HEK293 (cell line): ENCODE measurements around the gene CCDC170.

ENCODE experiments used
- CTCF ChIA-PET: fragments of 350-600 bp; formaldehyde crosslinking; extraction: SDS; loops from one replicate; lab custom pipeline; 2021; ENCODE audit warnings: antibody characterized with exemption; lab: Yijun Ruan, JAX
- POLR2A ChIA-PET: fragments of 300-600 bp; formaldehyde crosslinking; extraction: SDS; loops from one replicate; lab custom pipeline; 2020; ENCODE audit warnings: antibody characterized with exemption, inconsistent platforms; lab: Yijun Ruan, JAX
- H3K27ac ChIP-seq: fragments of 200-500 bp; sonication (Bioruptor generic); 2 replicates; pipeline ENCODE4 v1.5.1; 2014; ENCODE audit warnings: low read depth, low read length, control low read depth, inconsistent platforms; ENCODE audit errors: extremely low read depth
- H3K36me3 ChIP-seq, 2 experiments: fragments of 200-500 bp in 1 of 2; sonication (Bioruptor generic) in 1 of 2; 1 replicate in 1 of 2; 2 replicates in 1 of 2; pipeline ENCODE4 v1.5.1; 2014 to 2017; ENCODE audit warnings: inconsistent platforms in 2 of 2, low read length in 2 of 2; ENCODE audit not compliant: control insufficient read depth in 2 of 2, insufficient read depth in 1 of 2
- H3K4me1 ChIP-seq: fragments of 200-500 bp; sonication (Bioruptor generic); 2 replicates; pipeline ENCODE4 v1.5.1; 2014; ENCODE audit warnings: mild to moderate bottlenecking, low read length, inconsistent platforms; ENCODE audit not compliant: control insufficient read depth, insufficient read depth
- H3K4me3 ChIP-seq: 2 replicates; pipeline ENCODE4 v1.5.1; 2011; ENCODE audit warnings: low read depth, mild to moderate bottlenecking, control low read depth, low read length, moderate library complexity
- H3K9me3 ChIP-seq: fragments of 200-500 bp; sonication (Bioruptor generic); 2 replicates; pipeline ENCODE4 v1.5.1; 2014; ENCODE audit warnings: low read depth, low read length, inconsistent platforms; ENCODE audit not compliant: control insufficient read depth, insufficient read depth
- GLIS2 ChIP-seq: fragments of 450-650 bp; formaldehyde crosslinking; IDR thresholded peaks from 2 replicates; pipeline ENCODE4 v1.5.1; 2016; ENCODE audit warnings: missing biosample characterization, missing genetic modification characterization
- KLF16 ChIP-seq: fragments of 450-650 bp; formaldehyde crosslinking; IDR thresholded peaks from 2 replicates; pipeline ENCODE4 v1.5.1; 2017; ENCODE audit warnings: missing biosample characterization, missing genetic modification characterization
- RBAK ChIP-seq: fragments of 450-650 bp; formaldehyde crosslinking; IDR thresholded peaks from 2 replicates; pipeline ENCODE4 v1.5.1; 2016; ENCODE audit warnings: missing biosample characterization, missing genetic modification characterization
- REPIN1 ChIP-seq: fragments of 450-650 bp; formaldehyde crosslinking; IDR thresholded peaks from 2 replicates; pipeline ENCODE4 v1.5.1; 2017; ENCODE audit warnings: missing biosample characterization, missing genetic modification characterization, low read depth
- SCRT2 ChIP-seq: fragments of 450-650 bp; formaldehyde crosslinking; IDR thresholded peaks from 2 replicates; pipeline ENCODE4 v1.5.1; 2016; ENCODE audit warnings: missing biosample characterization, missing genetic modification characterization
- SP2 ChIP-seq: fragments of 450-650 bp; formaldehyde crosslinking; IDR thresholded peaks from 2 replicates; pipeline ENCODE4 v1.5.1; 2016; ENCODE audit warnings: missing biosample characterization, missing genetic modification characterization
- YY2 ChIP-seq: fragments of 450-650 bp; formaldehyde crosslinking; IDR thresholded peaks from 2 replicates; pipeline ENCODE4 v1.5.1; 2016; ENCODE audit warnings: missing biosample characterization, missing genetic modification characterization
- ZBTB17 ChIP-seq: fragments of 450-650 bp; formaldehyde crosslinking; IDR thresholded peaks from 2 replicates; pipeline ENCODE4 v1.5.1; 2016; ENCODE audit warnings: missing biosample characterization, missing genetic modification characterization
- ZBTB20 ChIP-seq: fragments of 450-650 bp; formaldehyde crosslinking; IDR thresholded peaks from 2 replicates; pipeline ENCODE4 v1.5.1; 2016; ENCODE audit warnings: missing biosample characterization, missing genetic modification characterization
- ZNF239 ChIP-seq: fragments of 450-650 bp; formaldehyde crosslinking; IDR thresholded peaks from 2 replicates; pipeline ENCODE4 v1.5.1; 2016; ENCODE audit warnings: missing biosample characterization, missing genetic modification characterization
- ZNF433 ChIP-seq: fragments of 450-650 bp; formaldehyde crosslinking; IDR thresholded peaks from 2 replicates; pipeline ENCODE4 v1.5.1; 2016; ENCODE audit warnings: missing biosample characterization, missing genetic modification characterization, low read depth
- ZNF549 ChIP-seq: fragments of 450-650 bp; IDR thresholded peaks from 2 replicates; pipeline ENCODE4 v1.5.1; 2018; ENCODE audit warnings: missing biosample characterization, missing genetic modification characterization, mild to moderate bottlenecking, inconsistent platforms, moderate library complexity
- ZNF768 ChIP-seq: fragments of 450-650 bp; formaldehyde crosslinking; IDR thresholded peaks from 2 replicates; pipeline ENCODE4 v1.5.1; 2018; ENCODE audit warnings: missing biosample characterization, mild to moderate bottlenecking, missing genetic modification characterization
- ZSCAN30 ChIP-seq: fragments of 450-650 bp; IDR thresholded peaks from 2 replicates; pipeline ENCODE4 v1.5.1; 2018; ENCODE audit warnings: missing biosample characterization, mild to moderate bottlenecking, missing genetic modification characterization, moderate library complexity
- TF ChIP-seq, protein P1 (sequence below): fragments of 450-650 bp; formaldehyde crosslinking; IDR thresholded peaks from 2 replicates; pipeline ENCODE4 v1.5.1; 2016; ENCODE audit warnings: missing biosample characterization, missing genetic modification characterization
- TF ChIP-seq, protein P2 (sequence below): fragments of 450-650 bp; formaldehyde crosslinking; IDR thresholded peaks from 2 replicates; pipeline ENCODE4 v1.5.1; 2016; ENCODE audit warnings: missing biosample characterization, missing genetic modification characterization, borderline replicate concordance

CCDC170 gene

DNA sequence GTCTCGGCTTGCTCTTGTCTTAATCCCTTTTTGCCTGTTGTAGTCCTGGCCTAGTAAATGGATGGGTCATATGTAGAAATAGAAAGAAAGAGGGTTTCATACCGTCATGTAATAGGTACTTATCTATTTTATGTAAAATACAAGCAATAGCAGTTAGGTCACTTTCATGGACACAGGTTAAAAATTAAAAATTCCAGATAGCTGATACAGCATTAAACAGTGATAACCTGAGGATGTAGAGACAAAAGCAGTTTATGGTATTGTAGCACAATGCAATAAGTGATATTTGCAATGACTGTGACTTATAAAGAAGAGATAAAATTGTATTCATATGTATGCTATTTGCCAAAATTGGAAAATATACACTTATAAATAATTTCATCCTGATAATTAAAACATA is 96.9 kb downstream of the CCDC170 start:
- TF ChIP-seq GLIS2: no peak
- Histone ChIP-seq H3K36me3 (no peaks in the 10 kb centered on the region), H3K9me3 (no peaks in the 10 kb centered on the region), H3K27ac (no peak overlapping the region), H3K4me3 (no peak overlapping the region), H3K4me1 (no peaks in the 10 kb centered on the region)
- POLR2A ChIA-PET: no interaction called here
- CTCF ChIA-PET: interaction anchor here (0.7 kb wide), 1 partner anchor 376 kb away, joined by 3 read pairs; no protein-coding TSS in a partner anchor

DNA sequence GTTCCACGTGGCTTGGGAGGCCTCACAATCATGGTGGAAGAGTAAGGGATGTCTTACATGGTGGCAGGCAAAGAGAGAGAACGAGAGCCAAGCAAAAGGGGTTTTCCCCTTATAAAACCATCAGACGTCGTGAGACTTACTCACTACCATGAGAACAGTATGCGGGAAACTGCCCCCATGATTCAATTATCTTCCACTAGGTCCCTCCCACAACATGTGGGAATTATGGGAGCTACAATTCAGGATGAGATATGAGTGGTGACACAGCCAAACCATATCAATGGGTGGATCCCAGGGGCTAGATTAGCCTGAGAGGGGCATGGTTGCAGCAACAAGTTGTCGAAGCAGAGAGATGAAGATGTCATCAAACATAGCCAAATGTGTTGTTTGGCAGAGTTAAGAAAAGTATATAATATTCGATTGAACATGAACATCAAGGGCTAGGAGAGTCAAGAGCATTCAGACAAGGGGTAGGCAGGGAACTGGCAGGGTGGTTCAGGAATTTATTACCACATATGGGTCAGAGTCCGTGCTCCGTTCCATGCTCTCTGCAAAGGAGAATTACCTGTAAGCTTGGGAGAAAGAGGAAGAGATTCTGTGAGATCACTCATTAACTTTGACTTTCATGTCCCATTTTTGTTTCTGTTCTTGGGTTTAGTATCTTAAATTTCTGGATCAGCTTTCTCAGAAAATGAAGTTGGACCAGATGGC is 98.8 kb downstream of the CCDC170 start:
- TF ChIP-seq ZNF433 (tag by site-specific recombination): no peak
- no peak for TF ChIP-seq KLF16 (tag by site-specific recombination)
- no peak for TF ChIP-seq ZNF549 (tag by site-specific recombination)
- TF ChIP-seq ZBTB20 (tag by site-specific recombination): no peak
- TF ChIP-seq GLIS2: no peak
- TF ChIP-seq SCRT2 (tag by site-specific recombination): 0 out of 2 replicates have a peak, but pooled peaks have one; percentile 29
- no peak for TF ChIP-seq ZNF239 (tag by site-specific recombination)
- no peak for TF ChIP-seq RBAK
- no peak for TF ChIP-seq ZSCAN30
- TF ChIP-seq, all 188 proteins: peak for 1
- Histone ChIP-seq H3K9me3 (no peaks in the 10 kb centered on the region), H3K27ac (no peak overlapping the region), H3K36me3 (no peaks in the 10 kb centered on the region), H3K4me1 (no peaks in the 10 kb centered on the region), H3K4me3 (no peak overlapping the region)
- ChIA-PET CTCF (interaction anchor here (0.6 kb wide), 2 partner anchors 52 to 122 kb away, joined by 3 read pairs; no protein-coding TSS in a partner anchor), POLR2A (no interaction called here)

DNA sequence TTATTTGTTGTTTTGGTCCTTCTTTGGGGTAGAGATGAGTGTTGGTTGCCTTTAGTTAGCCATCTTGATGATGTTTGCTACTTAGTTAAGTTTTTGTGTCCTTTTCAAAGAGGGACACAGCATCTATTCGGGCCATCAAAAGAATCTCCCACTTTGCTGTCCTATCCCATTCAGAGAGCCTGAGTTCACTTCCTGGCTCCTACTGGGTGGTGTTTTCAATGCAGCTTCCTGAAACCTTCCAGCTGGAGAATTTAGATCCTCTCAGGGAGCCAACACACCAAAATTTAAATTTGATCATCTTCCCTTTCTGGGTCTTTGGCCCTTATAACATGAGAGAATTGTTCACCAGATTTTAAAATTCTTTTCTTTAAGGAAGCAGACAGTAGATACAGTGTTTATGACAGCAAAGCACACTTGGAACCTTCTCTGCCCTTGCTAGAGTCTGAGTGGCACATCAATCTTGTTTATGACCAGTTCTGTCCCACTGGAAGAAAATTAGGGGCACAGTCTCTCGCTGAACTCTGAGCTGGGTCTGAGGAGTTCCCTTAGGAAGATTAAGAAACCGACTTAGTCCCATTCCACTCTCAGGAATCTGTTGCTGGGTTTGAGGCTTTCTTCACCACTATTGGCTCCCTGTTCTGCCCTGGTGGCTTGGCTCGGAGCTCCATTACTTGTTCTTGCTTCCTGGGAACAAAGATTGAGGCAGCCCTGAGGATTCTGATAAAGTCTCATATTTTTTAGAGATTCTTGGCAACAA is 115.5 kb downstream of the CCDC170 start:
- CTCF ChIA-PET: no interaction called here
- POLR2A ChIA-PET: no interaction called here
- no peak overlapping the region for H3K27ac ChIP-seq
- H3K9me3 ChIP-seq: no peaks in the 10 kb centered on the region
- no peak overlapping the region for H3K4me3 ChIP-seq
- peak; percentile 50 for TF ChIP-seq ZBTB17 (tag by site-specific recombination)
- no peak for TF ChIP-seq SP2 (tag by site-specific recombination)
- TF ChIP-seq ZNF768 (tag by site-specific recombination): no peak
- no peaks in the 10 kb centered on the region for H3K4me1 ChIP-seq
- no peaks in the 10 kb centered on the region for H3K36me3 ChIP-seq

DNA sequence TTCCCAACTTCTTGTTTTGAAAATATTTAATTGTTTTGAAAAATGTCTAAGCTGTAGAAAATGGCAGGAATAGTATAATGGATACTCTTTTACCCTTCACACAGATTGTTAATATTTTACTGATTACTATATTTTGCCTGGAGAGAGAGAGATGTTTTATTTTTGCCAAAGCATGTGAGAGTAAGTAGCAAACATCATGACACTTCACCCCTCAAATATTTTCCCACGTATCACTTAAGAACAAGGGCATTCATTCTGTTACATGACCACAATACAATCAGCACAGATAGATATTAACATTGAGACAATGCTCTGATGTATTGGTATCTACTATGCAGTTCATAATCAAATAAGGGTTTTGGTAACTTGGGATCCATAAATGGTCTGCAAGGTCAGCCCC is 116.5 kb downstream of the CCDC170 start:
- Histone ChIP-seq H3K4me3 (no peak overlapping the region), H3K9me3 (no peaks in the 10 kb centered on the region), H3K27ac (no peak overlapping the region), H3K4me1 (no peaks in the 10 kb centered on the region), H3K36me3 (no peaks in the 10 kb centered on the region)
- ChIA-PET POLR2A (no interaction called here), CTCF (no interaction called here)
- TF ChIP-seq, protein P1, sequence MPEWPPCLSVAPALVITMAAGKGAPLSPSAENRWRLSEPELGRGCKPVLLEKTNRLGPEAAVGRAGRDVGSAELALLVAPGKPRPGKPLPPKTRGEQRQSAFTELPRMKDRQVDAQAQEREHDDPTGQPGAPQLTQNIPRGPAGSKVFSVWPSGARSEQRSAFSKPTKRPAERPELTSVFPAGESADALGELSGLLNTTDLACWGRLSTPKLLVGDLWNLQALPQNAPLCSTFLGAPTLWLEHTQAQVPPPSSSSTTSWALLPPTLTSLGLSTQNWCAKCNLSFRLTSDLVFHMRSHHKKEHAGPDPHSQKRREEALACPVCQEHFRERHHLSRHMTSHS: no peak
- TF ChIP-seq, protein P2, sequence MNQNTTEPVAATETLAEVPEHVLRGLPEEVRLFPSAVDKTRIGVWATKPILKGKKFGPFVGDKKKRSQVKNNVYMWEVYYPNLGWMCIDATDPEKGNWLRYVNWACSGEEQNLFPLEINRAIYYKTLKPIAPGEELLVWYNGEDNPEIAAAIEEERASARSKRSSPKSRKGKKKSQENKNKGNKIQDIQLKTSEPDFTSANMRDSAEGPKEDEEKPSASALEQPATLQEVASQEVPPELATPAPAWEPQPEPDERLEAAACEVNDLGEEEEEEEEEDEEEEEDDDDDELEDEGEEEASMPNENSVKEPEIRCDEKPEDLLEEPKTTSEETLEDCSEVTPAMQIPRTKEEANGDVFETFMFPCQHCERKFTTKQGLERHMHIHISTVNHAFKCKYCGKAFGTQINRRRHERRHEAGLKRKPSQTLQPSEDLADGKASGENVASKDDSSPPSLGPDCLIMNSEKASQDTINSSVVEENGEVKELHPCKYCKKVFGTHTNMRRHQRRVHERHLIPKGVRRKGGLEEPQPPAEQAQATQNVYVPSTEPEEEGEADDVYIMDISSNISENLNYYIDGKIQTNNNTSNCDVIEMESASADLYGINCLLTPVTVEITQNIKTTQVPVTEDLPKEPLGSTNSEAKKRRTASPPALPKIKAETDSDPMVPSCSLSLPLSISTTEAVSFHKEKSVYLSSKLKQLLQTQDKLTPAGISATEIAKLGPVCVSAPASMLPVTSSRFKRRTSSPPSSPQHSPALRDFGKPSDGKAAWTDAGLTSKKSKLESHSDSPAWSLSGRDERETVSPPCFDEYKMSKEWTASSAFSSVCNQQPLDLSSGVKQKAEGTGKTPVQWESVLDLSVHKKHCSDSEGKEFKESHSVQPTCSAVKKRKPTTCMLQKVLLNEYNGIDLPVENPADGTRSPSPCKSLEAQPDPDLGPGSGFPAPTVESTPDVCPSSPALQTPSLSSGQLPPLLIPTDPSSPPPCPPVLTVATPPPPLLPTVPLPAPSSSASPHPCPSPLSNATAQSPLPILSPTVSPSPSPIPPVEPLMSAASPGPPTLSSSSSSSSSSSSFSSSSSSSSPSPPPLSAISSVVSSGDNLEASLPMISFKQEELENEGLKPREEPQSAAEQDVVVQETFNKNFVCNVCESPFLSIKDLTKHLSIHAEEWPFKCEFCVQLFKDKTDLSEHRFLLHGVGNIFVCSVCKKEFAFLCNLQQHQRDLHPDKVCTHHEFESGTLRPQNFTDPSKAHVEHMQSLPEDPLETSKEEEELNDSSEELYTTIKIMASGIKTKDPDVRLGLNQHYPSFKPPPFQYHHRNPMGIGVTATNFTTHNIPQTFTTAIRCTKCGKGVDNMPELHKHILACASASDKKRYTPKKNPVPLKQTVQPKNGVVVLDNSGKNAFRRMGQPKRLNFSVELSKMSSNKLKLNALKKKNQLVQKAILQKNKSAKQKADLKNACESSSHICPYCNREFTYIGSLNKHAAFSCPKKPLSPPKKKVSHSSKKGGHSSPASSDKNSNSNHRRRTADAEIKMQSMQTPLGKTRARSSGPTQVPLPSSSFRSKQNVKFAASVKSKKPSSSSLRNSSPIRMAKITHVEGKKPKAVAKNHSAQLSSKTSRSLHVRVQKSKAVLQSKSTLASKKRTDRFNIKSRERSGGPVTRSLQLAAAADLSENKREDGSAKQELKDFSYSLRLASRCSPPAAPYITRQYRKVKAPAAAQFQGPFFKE: no peak
- no peak for TF ChIP-seq REPIN1 (tag by site-specific recombination)
- TF ChIP-seq YY2 (tag by site-specific recombination): no peak
